Measurements from ENCODE around the gene BRINP3.

The BRINP3 gene

DNA sequence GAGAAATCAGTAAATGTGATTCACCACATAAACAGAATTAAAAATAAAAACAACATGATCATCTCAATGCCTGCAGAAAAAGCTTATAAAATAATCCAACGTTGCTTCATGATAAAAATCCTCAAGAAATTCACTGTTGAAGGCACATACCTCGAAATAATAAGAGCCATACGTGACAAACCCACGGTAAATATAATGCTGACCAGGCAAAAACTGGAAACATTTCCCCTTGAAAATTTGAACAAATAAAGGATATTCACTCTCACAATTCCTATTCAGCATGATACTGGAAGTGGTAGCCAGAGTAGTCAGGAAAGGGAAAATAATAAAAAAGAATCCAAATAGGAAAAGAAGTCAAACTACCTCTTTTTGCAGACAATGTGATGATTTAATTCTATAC, 148.8 kb downstream of the BRINP3 start:
- intact Hi-C loops (cut with DNase I): no loop called here
- DNase-seq: no peak

DNA sequence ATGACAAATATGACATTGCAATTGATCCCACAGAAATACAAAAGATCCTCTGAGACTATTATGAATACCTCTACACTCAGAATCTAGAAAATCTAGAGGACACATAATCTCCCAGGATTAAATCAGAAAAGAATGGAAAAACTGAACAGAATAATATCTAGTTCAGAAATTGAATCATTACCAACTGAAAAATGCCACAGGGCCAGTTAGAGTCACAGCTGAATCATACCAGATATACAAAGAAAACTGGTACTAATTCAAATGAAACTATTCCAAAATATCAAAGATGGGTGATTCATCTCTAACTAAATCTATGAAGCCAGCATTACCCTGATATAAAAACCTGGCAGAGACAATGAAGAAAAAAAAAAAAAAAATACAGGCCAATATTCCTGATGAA, 149.3 kb downstream of the BRINP3 start:
- intact Hi-C loops (cut with DNase I): no loop called here
- no peak for DNase-seq

DNA sequence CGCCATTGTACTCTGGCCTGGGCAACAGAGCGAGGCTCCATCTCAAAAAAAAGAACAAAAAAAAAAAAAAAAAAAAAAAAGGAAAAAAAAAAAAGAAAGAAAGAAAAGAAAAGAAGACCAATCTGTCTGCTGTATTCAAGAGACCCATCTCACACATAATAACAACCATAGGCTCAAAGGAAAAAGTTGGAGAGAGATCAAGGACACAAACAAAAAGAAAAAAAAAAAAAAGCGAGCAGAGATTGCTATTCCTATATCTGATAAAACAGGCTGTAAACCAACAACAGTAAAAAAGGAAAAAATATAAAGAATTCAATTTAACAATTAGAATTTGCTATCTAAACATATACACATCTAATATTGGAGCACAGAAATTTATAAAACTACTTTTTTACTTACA, 150.4 kb downstream of the BRINP3 start:
- DNase-seq: no peak
- intact Hi-C loops (cut with DNase I): no loop called here

DNA sequence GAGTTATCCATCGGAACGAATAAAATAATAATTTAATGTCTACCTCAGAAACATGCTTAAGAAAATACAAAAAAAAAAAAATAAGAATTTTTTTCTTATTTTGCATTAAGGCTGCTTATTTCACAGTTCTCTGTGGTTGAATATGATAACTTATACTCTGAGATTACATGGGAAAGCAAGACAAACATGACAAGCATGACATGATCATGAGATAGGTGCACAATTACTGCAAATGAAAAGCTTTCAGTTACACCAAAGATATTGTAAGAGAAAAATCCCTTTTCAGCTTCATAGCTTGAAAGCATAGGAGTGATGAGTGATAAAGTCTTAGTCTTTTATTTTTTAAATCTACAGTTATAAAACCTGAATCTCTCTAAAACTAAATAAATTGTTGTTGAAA, 154.1 kb downstream of the BRINP3 start:
- DNase-seq: no peak
- intact Hi-C loops (cut with DNase I): no loop called here

DNA sequence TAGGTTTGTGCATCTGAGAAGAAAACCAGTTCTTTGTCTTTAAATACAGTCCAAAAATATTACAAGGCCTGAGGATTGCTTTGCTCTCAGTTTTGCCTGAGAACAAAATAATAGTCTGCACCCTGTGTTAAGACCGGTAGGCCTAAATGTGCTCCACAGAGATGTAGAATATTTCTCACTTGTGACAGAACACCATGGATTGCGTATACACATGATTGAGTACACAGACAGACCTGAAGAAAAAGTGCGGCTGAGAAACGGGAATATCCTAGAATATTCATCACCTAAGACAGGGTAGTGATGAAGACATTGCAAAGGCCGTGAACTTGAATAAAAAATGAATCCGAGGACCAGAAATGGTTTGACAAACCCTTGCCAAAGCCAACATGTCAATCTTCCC, 155.4 kb downstream of the BRINP3 start:
- no peak for DNase-seq
- intact Hi-C loops (cut with DNase I): no loop called here

DNA sequence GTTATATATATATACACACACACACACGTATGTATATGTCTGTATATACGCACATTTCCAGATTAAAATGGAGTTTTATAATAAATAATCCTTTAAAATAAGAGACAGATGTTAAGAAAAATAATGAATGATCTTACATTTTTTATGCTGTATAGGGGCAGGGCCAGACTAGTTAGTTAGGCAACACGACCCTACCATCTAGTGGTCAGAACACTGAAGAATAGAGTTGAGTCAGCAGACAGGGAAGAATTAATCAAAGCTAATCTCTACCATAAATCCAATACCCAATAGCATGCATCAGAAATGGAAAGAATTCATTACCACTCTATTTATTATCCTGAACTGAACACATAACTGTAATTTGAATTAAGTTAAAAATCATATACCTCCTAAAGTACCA, 156.7 kb downstream of the BRINP3 start:
- DNase-seq: no peak
- intact Hi-C loops (cut with DNase I): no loop called here

DNA sequence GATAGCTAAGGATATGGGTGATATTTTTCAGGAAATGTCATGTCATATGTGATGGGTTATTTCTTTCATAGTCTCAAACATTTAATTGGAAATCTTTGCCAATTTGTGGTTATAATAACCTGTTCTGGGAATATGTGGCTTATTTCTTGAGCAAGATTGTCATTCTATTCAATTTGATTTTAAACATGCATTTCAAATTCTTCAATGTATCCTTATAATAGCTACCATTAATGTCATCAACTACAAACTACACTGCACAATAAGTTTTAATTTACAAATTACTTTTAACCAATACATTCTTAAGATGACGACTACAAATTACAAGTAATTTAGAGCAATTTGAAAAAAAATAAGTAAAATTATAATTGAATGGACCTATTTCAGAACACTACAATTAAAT, 164.9 kb downstream of the BRINP3 start:
- intact Hi-C loops (cut with DNase I): no loop called here
- DNase-seq: no peak

DNA sequence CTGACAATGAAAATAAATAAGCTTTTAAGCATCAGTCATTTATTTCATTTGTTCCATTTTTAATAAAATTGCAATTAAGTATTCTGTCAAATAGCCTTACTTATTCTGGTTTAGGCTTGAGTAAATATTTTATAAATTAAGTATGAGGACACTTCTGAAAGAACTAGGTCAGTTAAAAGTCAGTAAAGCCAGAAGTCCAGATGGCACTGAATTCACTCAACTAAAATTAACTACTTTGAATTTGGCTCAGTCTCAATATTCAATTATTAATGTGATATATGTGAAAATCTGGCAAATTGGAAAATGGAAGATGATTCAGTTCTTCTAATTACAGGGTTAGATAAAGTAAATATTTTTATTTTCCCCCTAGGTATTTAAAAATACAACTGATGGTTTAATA, 174.2 kb downstream of the BRINP3 start:
- no peak for DNase-seq
- intact Hi-C loops (cut with DNase I): no loop called here

DNA sequence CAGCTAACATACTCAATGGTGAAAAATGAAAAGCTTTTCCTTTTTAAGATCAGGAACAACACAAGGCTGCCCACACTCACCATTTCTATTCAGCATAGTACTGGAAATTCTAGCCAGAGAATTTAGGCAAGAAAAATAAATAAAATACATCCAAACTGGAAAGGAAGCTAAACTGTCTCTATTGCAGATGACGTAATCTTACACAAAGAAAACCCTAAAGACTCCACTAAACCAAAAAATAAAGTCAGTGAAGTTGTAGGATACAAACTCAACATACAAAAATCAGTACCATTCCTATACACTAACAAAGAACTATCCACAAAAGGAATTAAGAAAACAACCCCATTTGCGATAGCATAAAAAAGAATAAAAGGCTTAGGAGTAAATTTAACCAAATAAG, 181.2 kb downstream of the BRINP3 start:
- intact Hi-C loops (cut with DNase I): no loop called here
- DNase-seq: no peak

DNA sequence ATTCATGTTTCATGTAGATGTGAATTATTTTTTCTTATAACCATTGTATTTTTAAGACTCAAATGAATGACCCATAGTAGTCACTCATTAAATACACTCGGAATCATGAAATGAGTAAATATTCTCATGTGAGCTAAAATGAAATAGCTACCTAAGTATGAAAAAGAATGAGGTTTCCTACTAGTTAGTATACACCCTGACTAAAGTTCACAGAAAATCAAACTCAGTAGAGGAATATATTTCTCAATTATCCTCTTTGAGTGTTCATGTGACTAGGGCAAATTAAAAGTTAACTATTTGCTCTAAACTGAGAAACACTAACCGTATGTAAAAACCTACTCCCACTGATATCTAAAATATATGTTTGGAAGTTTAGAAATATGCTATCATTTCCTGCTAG, 187.8 kb downstream of the BRINP3 start:
- no peak for DNase-seq
- intact Hi-C loops (cut with DNase I): no loop called here

DNA sequence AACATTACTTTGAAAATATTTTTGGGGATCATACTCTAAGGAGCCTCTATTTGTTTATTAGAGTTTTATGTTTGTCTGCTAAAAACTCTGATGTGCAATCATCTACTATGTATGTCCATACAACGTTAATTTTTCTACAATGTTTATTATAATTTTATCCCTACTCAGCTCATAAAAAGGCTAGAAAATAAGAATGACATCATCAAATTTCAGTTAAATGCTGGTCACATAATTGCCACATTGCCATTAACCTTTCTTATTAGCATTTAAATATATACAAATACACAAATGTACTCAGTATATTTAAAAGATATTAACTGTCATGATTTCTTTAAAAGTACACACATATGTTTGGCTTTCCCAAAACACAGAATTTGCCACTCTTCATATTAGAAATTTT, 191.6 kb downstream of the BRINP3 start:
- no peak for DNase-seq
- intact Hi-C loops (cut with DNase I): no loop called here

DNA sequence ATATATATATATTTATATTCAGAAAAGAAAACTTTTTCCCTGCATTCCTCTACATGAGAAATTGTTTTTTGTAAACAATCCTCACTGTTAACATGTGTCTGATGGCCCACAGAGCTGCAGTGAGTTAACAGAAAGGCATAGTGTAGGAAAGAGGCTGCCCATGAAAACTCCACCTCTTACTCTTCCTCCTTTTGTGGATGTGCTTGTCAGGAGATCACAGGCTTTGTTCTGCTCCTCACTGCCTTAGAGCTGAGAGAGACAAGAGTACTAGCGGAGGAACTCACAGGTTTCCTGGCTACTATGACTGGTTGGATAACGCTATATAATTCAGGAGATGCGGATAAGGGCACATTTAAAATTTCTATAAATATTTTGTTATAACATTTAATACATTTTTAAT, 200.6 kb downstream of the BRINP3 start:
- no peak for DNase-seq
- intact Hi-C loops (cut with DNase I): no loop called here

DNA sequence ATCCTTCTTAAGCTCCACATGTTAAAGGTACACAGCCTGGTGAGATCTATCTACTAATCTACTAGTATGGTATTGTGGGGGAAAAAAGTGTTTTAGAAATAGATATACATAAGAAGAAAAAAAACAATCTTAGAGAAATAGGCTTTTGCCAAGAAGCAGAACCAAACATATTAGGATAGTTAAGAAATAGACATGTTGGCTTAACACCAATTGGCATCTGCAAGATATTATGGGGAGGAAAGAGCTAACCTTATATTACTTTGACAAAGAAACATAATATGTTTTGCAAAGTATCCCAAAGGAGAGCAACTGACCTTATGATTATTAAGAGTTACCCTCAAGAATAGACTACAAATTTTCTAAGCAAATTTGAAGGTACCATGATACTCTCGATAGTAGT, 202.9 kb downstream of the BRINP3 start:
- intact Hi-C loops (cut with DNase I): no loop called here
- DNase-seq: no peak

DNA sequence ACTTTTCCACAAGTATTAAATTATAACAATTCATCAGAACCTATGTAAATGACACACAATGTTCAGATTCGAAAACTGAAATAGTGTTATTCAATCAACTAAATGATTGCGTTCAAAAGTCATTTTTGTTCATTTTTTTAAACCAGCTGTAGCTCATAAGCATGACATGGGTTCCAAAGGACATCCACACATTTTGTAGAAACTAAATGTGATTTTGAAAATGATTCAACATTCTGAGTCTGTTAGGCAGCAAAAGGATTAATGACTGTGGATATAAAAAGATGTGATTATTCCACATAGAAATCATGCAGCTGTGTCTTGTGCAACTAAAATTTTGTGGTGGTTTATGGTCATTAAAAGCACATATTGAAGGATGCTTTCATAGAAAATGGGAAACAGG, 204.5 kb downstream of the BRINP3 start:
- no peak for DNase-seq
- intact Hi-C loops (cut with DNase I): no loop called here

DNA sequence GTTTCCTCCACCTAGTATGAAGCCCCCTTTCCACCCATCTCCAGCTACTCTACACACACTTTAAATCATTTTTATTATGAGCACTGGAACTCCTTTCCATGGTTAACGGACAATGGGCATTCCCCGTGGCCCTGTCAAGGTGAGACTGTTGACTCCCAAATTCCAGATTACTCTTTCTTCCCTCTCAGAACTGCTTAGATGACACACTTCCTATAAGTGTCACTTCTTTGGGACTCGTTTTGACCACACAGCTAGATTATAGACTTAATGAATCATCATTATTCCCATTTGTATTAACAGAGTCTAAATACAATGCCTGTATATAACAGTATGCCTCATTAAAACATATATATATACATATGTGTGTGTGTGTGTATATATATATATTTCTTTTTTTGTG, 215.1 kb downstream of the BRINP3 start:
- DNase-seq: no peak
- intact Hi-C loops (cut with DNase I): no loop called here

DNA sequence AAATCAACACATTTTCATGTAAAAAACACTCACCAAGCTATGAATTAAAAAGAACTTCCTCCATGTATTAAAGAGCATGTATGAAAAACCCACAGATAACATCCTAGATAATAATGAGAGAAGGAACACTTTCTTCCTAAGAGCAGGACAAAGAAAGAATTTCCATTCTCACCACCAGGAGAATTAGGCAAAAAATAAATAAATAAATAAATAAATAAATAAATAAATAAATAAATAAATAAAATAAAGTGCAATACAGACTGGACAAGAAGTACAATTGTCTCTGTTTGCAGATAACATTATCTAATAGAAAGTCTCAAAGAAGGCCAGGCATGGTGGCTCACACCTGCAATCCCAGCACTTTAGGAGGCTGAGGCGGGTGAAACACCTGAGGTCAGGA, 218.2 kb downstream of the BRINP3 start:
- no peak for DNase-seq
- intact Hi-C loops (cut with DNase I): no loop called here

DNA sequence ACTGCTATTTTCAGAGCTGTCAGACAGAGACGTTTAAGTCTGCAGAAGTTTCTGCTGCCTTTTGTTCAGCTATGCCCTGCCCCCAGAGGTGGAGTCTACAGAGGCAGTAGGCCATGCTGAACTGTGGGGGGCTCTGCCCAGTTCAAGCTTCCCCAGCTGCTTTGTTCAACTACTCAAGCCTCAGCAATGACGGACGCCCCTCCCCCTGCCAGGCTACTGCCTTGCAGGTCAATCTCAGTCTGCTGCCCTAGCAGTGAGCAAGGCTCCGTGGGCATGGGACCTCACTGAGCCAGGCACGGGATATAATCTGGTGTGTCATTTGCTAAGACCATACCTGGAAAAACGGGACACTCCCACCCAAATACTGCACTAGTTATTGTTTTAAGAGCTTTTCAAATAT, 219.7 kb downstream of the BRINP3 start:
- peak in 4 of 10 donors; percentile 4 to 73 (median 38) for DNase-seq

DNA sequence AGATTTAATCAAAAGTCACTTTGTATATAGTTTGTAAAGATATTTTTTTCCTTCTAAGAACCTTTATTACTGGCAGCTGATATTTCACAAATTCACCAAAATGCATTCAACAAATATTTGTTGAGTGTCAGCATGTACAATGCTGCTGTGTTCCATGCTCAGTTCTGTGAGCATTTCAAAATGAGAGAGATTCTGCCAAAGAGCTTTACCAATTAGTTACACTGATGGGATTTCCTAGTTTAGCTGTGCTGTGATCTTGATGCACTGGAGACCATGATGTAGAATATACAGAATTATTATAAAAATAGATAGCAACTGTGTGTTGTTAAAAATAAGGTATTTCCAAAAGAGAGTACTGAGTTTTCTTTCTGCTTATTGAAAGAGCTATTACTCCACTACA, 225.6 kb downstream of the BRINP3 start:
- DNase-seq: no peak
- intact Hi-C loops (cut with DNase I): no loop called here

More for the DNA sequence above, 219.7 kb downstream of the BRINP3 start:
- intact Hi-C loops (cut with DNase I): no loop called here

DNA sequence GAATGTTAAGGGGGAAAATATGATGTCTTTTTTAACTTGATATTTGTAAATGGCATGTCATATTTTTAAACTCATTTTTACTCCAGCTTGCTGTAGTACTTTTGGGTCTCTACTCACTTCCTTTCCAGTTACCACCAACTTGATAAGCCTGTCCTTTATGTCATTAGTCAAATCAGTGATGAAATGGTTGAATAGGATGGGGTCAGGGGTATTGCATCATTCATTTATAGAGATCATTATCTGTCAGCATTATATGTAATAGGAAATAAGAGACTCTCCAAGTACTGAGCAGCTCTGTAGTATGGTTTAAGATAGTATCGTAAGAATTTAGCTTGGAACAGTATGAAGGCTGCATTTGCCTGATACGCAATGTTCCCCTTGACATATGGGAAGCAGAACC, 227.3 kb downstream of the BRINP3 start:
- intact Hi-C loops (cut with DNase I): no loop called here
- DNase-seq: no peak

DNA sequence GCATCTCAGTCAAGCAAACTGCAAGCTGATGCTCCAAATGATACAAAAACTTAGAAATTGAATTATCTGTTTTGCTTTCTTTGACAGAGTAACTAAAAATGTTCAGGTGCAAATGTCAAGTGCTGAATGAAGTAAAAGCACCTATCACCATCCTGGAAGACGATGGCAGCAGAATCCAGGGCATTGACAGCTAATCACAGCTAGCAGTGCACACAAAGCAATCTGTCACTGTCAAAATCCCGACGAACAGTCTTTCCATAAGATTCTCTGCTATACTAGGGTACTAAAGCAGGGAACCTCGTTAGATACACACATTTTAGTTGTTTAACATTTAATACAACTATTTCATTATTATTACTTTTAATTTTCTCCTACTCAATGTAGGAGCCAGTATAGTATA, 233.3 kb downstream of the BRINP3 start:
- intact Hi-C loops (cut with DNase I): no loop called here
- no peak for DNase-seq

DNA sequence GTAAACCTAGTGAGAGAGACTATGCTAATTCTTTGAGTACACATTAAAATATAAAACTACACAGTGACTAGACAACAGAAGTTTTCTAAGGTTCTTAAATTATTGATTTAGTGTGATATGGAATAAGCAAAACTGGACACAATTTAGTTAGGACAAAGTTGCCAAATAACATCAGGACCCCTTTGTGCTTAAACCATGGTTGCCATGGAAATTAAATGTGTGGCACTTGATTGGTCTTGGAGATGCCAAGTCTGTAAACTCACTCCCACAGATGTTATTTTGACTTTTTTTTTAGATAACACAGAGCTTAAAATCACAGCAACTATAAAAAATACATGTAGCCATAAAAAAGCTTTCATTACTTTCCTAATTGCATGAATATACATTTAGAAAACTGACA, 234.6 kb downstream of the BRINP3 start:
- intact Hi-C loops (cut with DNase I): no loop called here
- DNase-seq: no peak

DNA sequence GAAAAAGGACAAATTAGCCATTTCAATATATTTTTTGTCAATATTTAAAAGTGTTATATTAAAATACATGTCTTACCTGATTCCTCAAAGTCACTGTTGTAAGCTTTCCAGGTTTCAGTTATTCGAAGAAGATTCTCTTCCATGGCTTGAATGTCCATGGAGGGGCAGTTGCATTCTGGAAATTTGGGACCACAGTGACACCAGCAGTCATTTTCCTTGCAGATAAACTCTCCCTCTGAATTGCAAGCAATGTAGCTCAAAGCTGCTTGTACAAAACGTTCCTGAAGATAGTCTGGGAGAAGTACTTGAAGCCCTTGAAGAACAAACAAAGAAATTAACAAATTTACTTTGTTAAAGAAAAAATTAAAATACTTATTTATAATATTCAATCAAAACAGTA, 251.7 kb downstream of the BRINP3 start:
- intact Hi-C loops (cut with DNase I): no loop called here
- DNase-seq: peak in 1 of 10 donors; percentile 4

DNA sequence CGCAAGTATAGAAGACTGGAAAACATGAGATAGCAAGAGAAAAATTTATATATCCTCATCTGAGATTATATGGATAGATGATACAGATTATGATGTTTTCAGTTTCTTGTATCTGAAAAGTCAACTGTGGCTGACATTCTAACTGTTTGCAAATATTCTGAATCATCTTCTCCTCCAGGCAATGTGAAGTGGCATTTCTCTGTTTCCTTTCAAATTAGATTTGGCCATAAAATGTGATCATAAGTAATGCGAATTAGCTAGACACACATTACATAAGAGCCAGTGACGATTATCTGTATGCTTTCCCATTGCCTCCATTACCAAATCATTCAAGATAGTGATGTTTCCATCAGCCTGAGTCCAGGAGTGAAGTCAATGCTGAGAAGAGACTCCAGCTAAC, 265.2 kb downstream of the BRINP3 start:
- intact Hi-C loops (cut with DNase I): no loop called here
- DNase-seq: no peak

DNA sequence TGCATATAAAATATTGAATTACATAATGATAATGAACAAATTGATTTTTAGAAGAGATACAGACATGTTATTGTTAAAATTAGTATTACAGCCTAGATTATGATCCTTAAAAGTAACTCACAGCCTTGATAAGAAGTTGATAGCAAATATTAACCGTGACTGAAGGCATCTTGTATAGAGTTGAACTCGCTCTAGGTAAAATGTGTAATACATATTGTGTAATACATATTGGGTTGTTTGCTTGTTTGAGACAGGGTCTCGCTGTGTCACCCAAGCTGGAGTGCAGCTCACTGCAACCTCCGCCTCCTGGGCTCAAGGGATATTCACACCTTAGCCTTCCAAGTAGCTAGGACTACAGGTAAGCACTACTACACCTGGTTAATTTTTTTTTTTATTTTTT, 269.9 kb downstream of the BRINP3 start:
- DNase-seq: no peak
- intact Hi-C loops (cut with DNase I): no loop called here

Data from posterior cingulate gyrus (tissue), 11 donors.